GM21529 (cell line): ENCODE results near the gene NUP155.
"Not testable (repeated sequence)": the region's sequence is repeated elsewhere in the genome, so short reads cannot be mapped to it uniquely, and the experiment has no call there.

ENCODE experiments used
- ATAC-seq: cut with Tn5 transposase; IDR thresholded peaks from one replicate; pipeline ENCODE4 v1.9.1; 2021; ENCODE audit not compliant: unreplicated experiment

The NUP155 gene

GRCh38 chr5:37370864-37371726 lies at the start of gene NUP155:
NUP155 (minus strand) TSS chr5:37371106; CDS start chr5:37370977, 129 bp downstream.
- peak; percentile 96 for ATAC-seq

- no peak for ATAC-seq
These were observed 46.4 kb upstream of the NUP155 start for GRCh38 chr5:37417347-37417746.

- ATAC-seq = not testable (repeated sequence)
These were observed 44.5 kb upstream of the NUP155 start for GRCh38 chr5:37415456-37415855.

- ATAC-seq = no peak
These were observed 41.6 kb upstream of the NUP155 start for GRCh38 chr5:37412515-37412914.

GRCh38 chr5:37400501-37400900 lies 29.6 kb upstream of the NUP155 start:
- ATAC-seq = no peak

- no peak for ATAC-seq
These were observed 25.4 kb upstream of the NUP155 start for GRCh38 chr5:37396352-37396751.

GRCh38 chr5:37391591-37391990 lies 20.7 kb upstream of the NUP155 start:
- no peak for ATAC-seq

- ATAC-seq = peak; percentile 99
These were observed 8.3 kb upstream of the NUP155 start, which contains the start of gene WDR70 for GRCh38 chr5:37379100-37379628. WDR70 (plus strand) TSS chr5:37379318; CDS start chr5:37379368, 50 bp downstream.

- ATAC-seq = not testable (repeated sequence)
These were observed 7.2 kb upstream of the NUP155 start for GRCh38 chr5:37378066-37378465.

GRCh38 chr5:37375091-37375490 lies 4.2 kb upstream of the NUP155 start:
- ATAC-seq = no peak

GRCh38 chr5:37370550-37370863 lies 399 bp downstream of the NUP155 start:
- peak; percentile 49 for ATAC-seq

- ATAC-seq = no peak
These were observed 15.7 kb downstream of the NUP155 start for GRCh38 chr5:37355161-37355560.

GRCh38 chr5:37342741-37343140 lies 28.2 kb downstream of the NUP155 start:
- ATAC-seq = not testable (repeated sequence)

GRCh38 chr5:37334754-37335153 lies 36.2 kb downstream of the NUP155 start:
- ATAC-seq = not testable (repeated sequence)

GRCh38 chr5:37326536-37326935 lies 44.4 kb downstream of the NUP155 start:
- ATAC-seq = no peak

- ATAC-seq = no peak
These were observed 47.3 kb downstream of the NUP155 start for GRCh38 chr5:37323607-37324006.

GRCh38 chr5:37319037-37319782 lies 51.7 kb downstream of the NUP155 start:
- ATAC-seq = no peak

- ATAC-seq = no peak
These were observed 54.9 kb downstream of the NUP155 start for GRCh38 chr5:37316027-37316426.

GRCh38 chr5:37310360-37310759 lies 60.5 kb downstream of the NUP155 start:
- no peak for ATAC-seq

- no peak for ATAC-seq
These were observed 62.1 kb downstream of the NUP155 start for GRCh38 chr5:37308793-37309192.

GRCh38 chr5:37304888-37305287 lies 66.0 kb downstream of the NUP155 start:
- no peak for ATAC-seq

- ATAC-seq = not testable (repeated sequence)
These were observed 74.6 kb downstream of the NUP155 start for GRCh38 chr5:37296313-37296712.
